Measurements from ENCODE around the gene CPNE5.

Gene CPNE5

DNA sequence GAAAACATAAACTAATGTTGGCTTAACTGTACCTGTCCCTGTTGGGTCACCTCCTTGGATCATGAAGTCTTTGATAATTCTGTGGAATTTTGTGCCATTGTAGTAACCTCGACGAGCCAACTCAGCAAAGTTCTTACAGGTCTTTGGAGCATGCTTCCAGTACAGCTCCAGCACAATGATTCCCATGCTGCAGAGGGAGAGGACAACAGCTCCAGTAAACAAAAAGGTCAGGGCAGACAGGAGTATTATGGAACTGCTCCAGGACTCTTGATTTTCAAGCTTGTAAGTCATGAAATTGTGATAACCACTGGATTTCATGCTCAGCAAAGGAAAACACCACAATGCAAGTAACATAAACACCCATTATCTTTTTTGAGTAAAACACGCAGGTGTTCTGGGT, 32.4 kb upstream of the CPNE5 start:
- Histone ChIP-seq H3F3A (ENCODE audit: low read depth) (no peaks in the 10 kb centered on the region), H2AFZ (ENCODE audit: low read length) (no peak overlapping the region), H3K4me2 (ENCODE audit: low read depth, low read length, poor library complexity, severe bottlenecking) (peak overlapping the region; percentile 89), H3K9ac (ENCODE audit: low read depth, low read length, poor library complexity, severe bottlenecking) (peak overlapping the region; percentile 60), H3K4me1 (ENCODE audit: insufficient read depth, low read length, poor library complexity, severe bottlenecking) (peaks cover 61% of the 10 kb centered on the region), H3K9me2 (replicated peaks; ENCODE audit: low read depth, low read length) (no peaks in the 10 kb centered on the region), H4K20me1 (ENCODE audit: insufficient read depth, low read length, poor library complexity, severe bottlenecking) (peaks cover 19% of the 10 kb centered on the region), H3K79me2 (ENCODE audit: insufficient read depth, low read length) (peaks cover 75% of the 10 kb centered on the region), H3K36me3 (ENCODE audit: insufficient read depth, low read length) (peaks cover 3% of the 10 kb centered on the region; the same call in 1 of the 2 replicates), H3K4me3 (ENCODE audit: low read length, poor library complexity, severe bottlenecking) (peak overlapping the region; percentile 32), H3K9me3 (ENCODE audit: insufficient read depth, low read depth, low read length) (no peaks in the 10 kb centered on the region), H3K27me3 (ENCODE audit: insufficient read depth, low read length, poor library complexity, severe bottlenecking) (no peaks in the 10 kb centered on the region)
- no peak for TF ChIP-seq EZH2phosphoT487 (IDR thresholded peaks at IDR 0.05; ENCODE audit: borderline replicate concordance)
- TF ChIP-seq, protein P1, sequence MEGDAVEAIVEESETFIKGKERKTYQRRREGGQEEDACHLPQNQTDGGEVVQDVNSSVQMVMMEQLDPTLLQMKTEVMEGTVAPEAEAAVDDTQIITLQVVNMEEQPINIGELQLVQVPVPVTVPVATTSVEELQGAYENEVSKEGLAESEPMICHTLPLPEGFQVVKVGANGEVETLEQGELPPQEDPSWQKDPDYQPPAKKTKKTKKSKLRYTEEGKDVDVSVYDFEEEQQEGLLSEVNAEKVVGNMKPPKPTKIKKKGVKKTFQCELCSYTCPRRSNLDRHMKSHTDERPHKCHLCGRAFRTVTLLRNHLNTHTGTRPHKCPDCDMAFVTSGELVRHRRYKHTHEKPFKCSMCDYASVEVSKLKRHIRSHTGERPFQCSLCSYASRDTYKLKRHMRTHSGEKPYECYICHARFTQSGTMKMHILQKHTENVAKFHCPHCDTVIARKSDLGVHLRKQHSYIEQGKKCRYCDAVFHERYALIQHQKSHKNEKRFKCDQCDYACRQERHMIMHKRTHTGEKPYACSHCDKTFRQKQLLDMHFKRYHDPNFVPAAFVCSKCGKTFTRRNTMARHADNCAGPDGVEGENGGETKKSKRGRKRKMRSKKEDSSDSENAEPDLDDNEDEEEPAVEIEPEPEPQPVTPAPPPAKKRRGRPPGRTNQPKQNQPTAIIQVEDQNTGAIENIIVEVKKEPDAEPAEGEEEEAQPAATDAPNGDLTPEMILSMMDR (conservative IDR thresholded peaks at IDR 0.05; ENCODE audit: low read length), result no peak

DNA sequence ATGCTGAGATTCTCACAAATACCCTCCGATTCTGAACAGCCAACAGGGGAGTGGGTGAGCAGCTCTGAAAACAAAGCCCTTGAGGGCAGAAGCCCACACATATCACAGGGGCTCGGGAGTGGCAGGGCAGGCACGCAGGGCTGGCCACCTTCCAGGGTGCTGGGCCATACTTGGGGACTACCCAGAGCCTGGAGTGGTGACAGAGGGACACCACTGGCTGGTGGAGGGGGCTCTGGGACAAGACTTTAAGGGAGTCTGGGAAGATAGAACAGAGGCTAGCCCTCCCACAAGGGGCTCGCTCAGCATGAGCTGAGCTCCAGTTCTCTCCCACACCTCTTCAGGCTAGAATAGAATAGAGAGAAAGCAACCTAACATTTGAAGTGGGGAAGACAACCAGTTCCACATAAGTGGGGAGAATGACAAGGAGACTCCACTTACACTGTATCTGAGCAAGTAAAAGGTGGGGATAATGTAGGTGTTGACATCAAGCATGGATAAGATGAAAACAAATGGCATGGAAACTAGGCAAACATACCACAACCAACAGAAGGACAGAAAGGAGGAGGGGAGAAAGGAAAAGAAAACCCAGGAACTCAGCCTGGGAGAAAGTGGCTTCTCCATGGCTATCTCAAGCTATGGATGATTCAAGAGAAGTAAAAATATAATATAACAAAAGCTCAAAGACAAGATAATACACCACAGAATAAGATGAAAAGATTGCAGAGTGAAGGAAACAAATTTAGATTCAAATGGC, 28.4 kb upstream of the CPNE5 start:
- Histone ChIP-seq H3K27me3 (ENCODE audit: insufficient read depth, low read length, poor library complexity, severe bottlenecking) (no peaks in the 10 kb centered on the region), H3K4me3 (ENCODE audit: low read length, poor library complexity, severe bottlenecking) (peak overlapping the region; percentile 26), H3K4me2 (ENCODE audit: low read depth, low read length, poor library complexity, severe bottlenecking) (peak overlapping the region; percentile 54), H4K20me1 (ENCODE audit: insufficient read depth, low read length, poor library complexity, severe bottlenecking) (peaks cover 25% of the 10 kb centered on the region), H3K9me3 (ENCODE audit: insufficient read depth, low read depth, low read length) (no peaks in the 10 kb centered on the region), H3K4me1 (ENCODE audit: insufficient read depth, low read length, poor library complexity, severe bottlenecking) (peaks cover 51% of the 10 kb centered on the region), H3K9ac (ENCODE audit: low read depth, low read length, poor library complexity, severe bottlenecking) (peak overlapping the region; percentile 38), H3K36me3 (ENCODE audit: insufficient read depth, low read length) (peaks cover 39% of the 10 kb centered on the region; the same call in 1 of the 2 replicates), H2AFZ (ENCODE audit: low read length) (no peak overlapping the region), H3F3A (ENCODE audit: low read depth) (no peaks in the 10 kb centered on the region), H3K9me2 (replicated peaks; ENCODE audit: low read depth, low read length) (no peaks in the 10 kb centered on the region), H3K79me2 (ENCODE audit: insufficient read depth, low read length) (peaks cover 94% of the 10 kb centered on the region)
- TF ChIP-seq, protein P1 (conservative IDR thresholded peaks at IDR 0.05; ENCODE audit: low read length), result no peak
- TF ChIP-seq EZH2phosphoT487 (IDR thresholded peaks at IDR 0.05; ENCODE audit: borderline replicate concordance), result no peak

DNA sequence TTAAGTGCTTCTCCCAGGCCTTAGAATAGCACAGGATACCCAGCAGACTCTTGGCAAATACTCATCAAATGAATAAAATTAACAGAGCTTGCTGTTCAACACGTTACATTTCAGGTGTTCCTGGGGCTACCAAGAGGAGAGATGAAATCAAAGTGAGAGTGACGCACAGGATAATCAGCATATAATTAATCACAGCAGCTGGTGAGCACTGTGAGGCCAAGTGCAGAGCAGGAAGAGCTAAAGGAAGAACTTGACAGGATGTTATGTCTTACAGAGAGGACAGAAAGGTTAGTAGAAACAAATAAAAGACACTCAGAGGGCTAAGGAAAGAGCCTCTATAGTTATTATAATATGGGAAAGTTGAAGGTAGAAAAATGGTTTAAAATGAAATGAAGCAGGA, 26.6 kb upstream of the CPNE5 start:
- Histone ChIP-seq H3K4me3 (ENCODE audit: low read length, poor library complexity, severe bottlenecking) (peak overlapping the region; percentile 22), H4K20me1 (ENCODE audit: insufficient read depth, low read length, poor library complexity, severe bottlenecking) (peaks cover 32% of the 10 kb centered on the region), H3K9me3 (ENCODE audit: insufficient read depth, low read depth, low read length) (no peaks in the 10 kb centered on the region), H3F3A (ENCODE audit: low read depth) (no peaks in the 10 kb centered on the region), H3K9ac (ENCODE audit: low read depth, low read length, poor library complexity, severe bottlenecking) (no peak overlapping the region), H3K36me3 (ENCODE audit: insufficient read depth, low read length) (peaks cover 45% of the 10 kb centered on the region; the same call in 1 of the 2 replicates), H3K79me2 (ENCODE audit: insufficient read depth, low read length) (peaks cover 90% of the 10 kb centered on the region), H3K9me2 (replicated peaks; ENCODE audit: low read depth, low read length) (no peaks in the 10 kb centered on the region), H2AFZ (ENCODE audit: low read length) (no peak overlapping the region), H3K4me2 (ENCODE audit: low read depth, low read length, poor library complexity, severe bottlenecking) (peak overlapping the region; percentile 54), H3K4me1 (ENCODE audit: insufficient read depth, low read length, poor library complexity, severe bottlenecking) (peaks cover 36% of the 10 kb centered on the region), H3K27me3 (ENCODE audit: insufficient read depth, low read length, poor library complexity, severe bottlenecking) (no peaks in the 10 kb centered on the region)
- TF ChIP-seq, protein P1 (conservative IDR thresholded peaks at IDR 0.05; ENCODE audit: low read length), result no peak
- no peak for TF ChIP-seq EZH2phosphoT487 (IDR thresholded peaks at IDR 0.05; ENCODE audit: borderline replicate concordance)

All from Loucy (cell line).